Measurements from ENCODE around the gene ATXN1L.
"Not testable (repeated sequence)": the region's sequence is repeated elsewhere in the genome, so short reads cannot be mapped to it uniquely, and the experiment has no call there.

ATXN1L gene

DNA sequence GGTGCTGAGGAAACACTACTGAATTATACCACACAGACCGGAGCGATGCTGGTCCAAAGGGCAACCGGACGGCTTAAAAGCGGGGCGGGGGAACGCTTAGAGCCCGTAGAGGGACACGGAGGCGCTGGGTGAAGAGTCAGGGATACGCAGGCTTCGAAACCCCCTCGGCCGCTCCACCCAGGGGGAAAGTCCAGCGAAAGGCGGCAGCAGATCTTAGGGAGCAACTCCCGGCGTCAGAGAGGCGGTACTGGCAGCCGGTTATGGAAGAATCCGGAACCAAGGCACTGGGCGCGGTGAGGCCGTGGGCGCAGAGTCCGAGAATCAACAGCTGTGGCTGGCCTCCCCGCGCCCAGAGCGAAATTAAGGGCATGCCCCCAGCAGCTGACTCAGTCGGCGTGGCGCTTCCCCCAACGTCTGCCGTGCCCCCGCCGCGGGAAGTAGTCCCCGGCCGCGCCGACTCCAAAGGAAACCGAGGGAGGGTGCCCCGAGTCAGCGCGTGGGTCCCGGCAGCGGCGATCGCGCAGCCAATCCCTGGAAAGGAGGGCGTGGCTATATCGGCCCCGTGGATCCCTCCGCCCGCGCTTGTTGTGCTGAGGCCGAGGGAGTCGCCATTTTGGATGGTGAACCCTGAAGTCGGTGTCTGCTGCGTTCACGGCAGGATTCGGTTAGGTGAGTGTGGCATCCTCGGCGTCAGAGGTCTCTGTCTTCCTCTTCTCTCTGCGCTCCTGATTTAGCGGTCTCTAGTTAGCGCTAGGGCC lies 49.3 kb downstream of the ATXN1L start, which contains the start of gene IST1:
TSS of gene IST1 (plus strand) at position 611 of the 758 bp plus-strand sequence. CDS start 20,110 bp downstream, outside the sequence.
- DNase-seq: peak; percentile 99

DNA sequence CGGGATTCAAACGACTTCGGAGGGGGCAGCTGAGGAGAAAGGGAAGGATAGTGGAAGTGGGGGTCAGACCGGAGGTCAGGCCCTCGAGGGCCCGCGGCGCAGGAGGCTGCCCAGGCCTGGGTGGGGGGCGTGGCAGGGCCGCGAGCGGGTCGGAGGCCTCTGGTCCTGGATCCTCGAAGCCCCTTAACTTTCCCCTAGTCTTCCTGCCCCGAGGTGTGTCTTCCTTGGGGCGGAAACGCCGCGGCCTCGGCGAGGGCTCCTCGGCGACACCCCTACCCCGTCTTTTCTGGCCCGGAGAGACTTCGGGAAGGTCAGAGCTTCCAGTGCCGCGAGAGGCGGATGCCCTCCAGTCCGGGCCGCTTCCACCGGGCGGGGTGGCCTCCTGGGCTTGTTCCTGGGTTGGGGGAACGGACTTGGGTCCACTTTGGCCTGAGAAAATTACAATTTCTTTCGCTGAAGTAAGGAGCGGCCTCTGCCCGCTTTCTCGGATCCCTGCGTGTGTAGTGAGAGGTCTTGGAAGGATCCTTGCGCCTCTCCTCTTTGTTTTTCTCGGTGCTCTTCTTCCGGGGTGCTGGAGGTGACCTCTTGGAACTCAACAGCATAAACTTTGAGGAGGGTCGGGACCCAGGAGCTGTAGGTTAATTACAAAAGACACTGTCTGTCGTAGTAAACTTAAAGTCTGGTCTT lies 50.0 kb downstream of the ATXN1L start:
- peak; percentile 44 for DNase-seq

DNA sequence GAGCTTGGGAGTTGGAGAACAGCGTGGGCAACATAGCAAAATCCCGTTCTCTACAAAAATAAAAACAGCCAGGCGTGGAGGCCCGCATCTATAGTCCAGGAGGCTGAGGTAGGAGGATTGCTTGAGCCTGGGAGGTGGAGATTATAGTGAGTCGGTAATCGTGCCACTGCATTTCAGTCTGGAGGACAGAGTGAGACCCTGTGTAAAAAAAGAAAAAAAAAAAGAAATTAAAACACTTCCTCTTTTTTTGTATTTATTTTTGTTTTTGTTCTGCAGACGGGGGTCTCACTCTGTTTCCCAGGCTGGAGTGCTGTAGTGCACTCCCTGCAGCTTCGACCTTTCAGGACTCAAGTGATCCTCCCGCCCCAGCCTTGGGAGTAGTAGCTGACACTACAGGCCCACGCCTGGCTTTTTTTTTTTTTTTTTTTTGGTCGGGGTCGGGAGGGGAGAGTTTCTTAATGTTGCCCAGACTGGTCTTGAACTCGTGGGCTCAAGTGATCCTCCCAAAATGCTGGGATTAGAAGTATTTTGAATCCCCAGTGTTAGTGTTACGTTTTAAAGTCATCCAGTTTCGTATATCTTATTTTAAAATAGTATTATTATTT lies 51.1 kb downstream of the ATXN1L start:
- DNase-seq: no peak

DNA sequence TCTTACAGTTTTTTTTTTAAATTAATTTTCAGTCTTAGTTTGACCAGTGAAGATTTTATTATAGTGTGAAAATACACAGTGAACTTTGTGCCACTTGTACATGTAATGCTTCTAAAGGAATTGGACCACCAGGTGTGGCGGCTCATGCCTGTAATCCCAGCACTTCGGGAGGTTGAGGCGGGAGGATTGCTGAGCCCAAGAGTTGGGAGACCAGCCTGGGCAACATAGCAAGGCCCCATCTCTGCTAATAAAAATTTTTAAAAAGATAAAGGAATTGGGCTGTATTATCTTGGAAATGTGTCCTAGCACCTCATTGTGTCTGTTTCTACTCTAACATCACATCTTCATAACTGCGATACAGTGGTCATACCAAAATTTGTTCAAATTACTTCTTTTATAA lies 53.4 kb downstream of the ATXN1L start:
- no peak for DNase-seq

DNA sequence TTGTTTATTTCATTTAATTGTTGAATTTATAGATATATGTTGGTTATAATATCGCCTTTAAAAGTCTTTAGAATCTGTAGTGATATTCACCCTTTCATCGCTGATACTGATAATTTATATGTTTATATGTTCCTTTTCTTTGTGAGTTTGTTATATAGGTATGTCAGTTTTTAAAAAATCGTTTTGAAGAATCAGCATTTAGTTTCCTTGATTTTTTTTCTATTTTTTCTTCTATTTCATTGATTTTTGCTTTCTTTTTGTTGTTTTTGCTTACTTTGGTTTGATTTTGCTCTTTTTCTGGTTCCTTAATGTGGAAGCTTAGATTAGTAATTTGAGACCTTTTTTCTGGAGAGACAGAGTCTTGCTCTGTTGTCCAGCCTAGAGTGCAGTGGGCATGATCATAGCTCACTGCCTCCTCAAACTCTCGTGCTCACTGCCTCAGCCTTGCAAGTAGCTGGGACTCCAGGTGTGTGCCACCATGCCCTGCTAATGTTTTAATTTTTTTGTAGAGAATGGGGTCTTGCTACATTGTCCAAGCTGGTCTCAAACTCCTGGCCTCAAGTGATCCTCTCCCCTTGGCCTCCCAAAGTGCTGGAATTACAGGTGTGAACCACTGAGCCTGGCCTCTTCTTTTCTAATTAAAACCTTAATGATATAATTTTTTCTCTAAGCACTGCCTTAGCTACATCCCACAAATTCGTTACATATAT lies 57.0 kb downstream of the ATXN1L start:
- DNase-seq: no peak

DNA sequence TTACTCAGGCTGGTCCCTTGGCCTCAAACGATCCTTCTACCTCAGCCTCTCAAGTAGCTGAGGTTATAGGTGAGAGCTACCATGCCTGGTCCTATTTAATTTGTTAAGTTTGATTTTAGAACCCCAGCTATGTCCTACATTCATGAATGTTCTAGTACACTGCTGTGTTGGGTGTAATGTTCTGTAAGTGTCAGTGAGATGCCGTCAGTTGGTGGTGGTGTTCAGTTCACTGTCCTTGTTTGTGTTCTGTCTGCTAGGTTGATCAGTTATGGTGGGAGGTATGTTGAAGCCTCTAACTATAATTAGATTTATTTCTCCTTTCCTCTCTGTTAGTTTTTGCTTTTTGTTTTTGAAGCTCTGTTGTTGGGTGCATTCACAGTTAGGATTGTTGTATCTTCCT lies 57.8 kb downstream of the ATXN1L start:
- no peak for DNase-seq

DNA sequence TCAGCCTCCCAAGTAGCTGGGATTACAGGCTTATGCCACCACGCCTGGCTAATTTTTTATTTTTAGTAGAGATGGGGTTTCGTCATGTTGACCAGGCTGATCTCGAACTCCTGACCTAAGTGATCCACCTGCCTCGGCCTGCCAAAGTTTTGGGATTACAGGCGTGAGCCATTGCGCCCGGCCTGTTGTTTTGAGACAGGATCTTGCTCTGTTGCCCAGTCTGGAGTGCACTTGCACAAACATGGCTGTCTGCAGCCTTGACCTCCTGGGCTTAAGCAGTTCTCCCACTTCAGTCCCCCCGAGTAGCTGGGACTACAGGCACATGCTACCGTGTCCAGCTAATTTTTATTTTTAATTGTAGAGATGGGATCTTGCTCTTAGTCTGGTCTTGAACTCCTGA lies 58.5 kb downstream of the ATXN1L start:
- DNase-seq: no peak

DNA sequence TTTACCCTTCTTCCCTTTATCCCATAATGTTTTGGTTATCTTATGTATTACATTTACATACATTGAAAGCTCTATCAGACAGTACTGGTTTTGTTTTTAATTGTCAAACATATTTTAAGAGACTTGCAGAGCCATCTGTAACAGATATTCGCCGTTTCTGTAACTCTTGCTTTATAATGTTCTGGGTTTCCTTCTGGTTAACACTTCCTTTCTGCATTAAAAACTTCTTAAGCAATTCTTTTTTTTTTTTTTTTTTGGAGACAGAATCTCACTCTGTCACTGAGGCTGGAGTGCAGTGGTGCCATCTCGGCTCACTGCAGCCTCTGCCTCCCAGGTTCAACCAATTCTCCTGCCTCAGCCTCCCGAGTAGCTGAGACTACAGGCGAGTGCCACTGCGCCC lies 60.0 kb downstream of the ATXN1L start:
- not testable (repeated sequence) for DNase-seq
